Left forelimb (tissue), 1 donor: ENCODE data around the gene MARVELD2.
"Not testable (repeated sequence)": the region's sequence is repeated elsewhere in the genome, so short reads cannot be mapped to it uniquely, and the experiment has no call there.

ENCODE experiments used
- DNase-seq: peaks from one replicate; pipeline ENCODE4 v3.0.0-alpha.2; 2018; ENCODE audit warnings: low spot score

Gene MARVELD2

GRCh38 chr5:69449511-69449910, 34.6 kb downstream of the MARVELD2 start:
- no peak for DNase-seq

- DNase-seq: no peak
Measured at GRCh38 chr5:69450116-69450515, 35.2 kb downstream of the MARVELD2 start.

GRCh38 chr5:69450527-69450926, 35.6 kb downstream of the MARVELD2 start:
- not testable (repeated sequence) for DNase-seq

DNA sequence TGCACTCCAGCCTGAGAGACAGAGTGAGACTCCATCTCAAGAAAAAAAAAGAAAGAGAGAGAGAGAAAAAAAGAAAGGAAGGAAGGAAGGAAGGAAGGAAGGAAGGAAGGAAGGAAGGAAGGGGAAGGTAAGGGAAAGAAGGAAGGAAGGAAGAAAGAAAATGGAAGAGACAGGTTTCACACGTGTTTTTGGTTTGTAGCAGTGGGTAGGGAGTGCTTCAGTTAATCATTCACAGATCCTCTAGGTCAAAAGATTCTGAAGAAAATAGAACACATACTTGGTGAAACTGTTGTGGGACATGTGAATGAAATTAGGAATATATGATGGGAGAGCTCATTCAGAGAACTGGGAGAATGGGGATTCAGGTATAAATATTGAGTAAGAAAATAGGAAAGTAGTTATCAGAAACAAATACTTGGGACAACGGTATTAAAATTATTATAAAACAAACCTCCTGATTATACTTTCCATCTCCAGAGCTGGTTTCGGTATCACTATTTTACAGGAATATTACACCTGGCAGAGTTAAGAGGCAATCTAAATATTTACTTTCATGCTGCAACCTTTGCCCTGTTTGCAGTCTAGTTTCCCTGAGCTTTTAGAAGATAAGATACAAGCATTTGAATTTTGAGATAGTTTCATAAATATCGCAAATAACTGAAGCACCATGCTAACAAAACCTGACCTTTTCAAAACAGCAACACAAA, 37.2 kb downstream of the MARVELD2 start:
- DNase-seq: no peak

- not testable (repeated sequence) for DNase-seq
Measured at GRCh38 chr5:69453487-69453886, 38.6 kb downstream of the MARVELD2 start.

- no peak for DNase-seq
Measured at GRCh38 chr5:69454460-69455249, 39.7 kb downstream of the MARVELD2 start.

DNA sequence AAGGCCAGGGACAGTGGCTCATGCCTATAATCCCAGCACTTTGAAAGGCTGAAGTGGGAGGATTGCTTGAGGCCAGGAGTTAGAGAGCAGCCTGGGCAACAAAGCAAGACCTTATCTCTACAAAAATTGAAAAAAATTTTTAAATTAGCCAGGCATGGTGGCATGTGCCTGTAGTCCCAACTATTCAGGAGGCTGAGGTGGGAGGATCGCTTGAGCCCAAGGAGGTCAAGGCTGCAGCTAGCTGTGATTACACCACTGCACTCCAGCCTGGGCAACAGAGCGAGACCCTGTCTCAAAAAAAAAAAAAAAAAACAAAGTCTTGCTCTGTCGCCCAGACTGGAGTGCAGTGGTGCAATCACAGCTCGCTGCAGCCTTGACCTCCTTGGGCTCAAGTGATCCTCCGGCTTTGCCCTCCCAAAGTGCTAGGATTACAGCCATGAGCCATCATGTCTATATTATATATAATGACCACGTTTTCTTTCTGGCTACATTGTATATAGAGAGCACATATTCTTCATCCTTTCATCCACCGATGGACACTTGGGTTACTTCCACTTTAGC, 40.6 kb downstream of the MARVELD2 start:
- not testable (repeated sequence) for DNase-seq

- DNase-seq: no peak
Measured at GRCh38 chr5:69462170-69462569, 47.3 kb downstream of the MARVELD2 start.

GRCh38 chr5:69466375-69466774, 51.5 kb downstream of the MARVELD2 start:
- not testable (repeated sequence) for DNase-seq

DNA sequence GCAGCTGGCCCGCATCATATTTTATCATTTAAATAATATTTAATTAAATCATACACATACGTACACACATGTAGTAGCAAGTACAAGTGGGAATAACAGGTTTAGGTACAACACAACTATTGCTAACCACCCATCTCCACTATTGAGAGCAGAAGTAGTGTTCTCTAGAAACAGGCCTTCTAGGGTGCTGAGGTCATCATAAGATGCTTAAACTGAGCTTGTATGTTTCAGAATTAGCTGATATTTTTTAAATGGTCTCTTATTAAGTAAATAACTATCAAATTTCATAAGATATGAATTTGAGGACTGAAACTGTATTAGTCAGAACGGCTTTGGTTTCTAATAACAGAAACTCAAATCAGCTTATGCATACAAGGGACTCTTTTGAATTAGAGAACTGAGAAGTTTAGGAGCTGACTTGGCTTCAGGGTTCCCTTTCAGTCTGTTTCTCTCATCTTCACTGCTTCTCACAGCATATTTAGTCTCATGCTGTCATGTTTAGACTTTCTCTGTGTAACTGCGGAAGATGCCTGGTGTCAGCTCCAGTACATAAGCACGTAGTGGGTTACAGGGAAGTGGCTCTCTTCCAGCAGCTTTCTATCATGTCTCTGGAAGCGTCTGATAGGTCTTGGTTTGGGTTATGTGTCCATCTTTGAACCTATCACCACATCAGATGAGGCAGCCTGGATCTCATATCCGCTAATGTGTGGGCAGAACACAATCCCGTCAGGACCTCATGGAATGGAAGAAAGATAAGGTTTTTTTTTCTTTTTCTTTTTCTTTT, 52.7 kb downstream of the MARVELD2 start:
- no peak for DNase-seq

DNA sequence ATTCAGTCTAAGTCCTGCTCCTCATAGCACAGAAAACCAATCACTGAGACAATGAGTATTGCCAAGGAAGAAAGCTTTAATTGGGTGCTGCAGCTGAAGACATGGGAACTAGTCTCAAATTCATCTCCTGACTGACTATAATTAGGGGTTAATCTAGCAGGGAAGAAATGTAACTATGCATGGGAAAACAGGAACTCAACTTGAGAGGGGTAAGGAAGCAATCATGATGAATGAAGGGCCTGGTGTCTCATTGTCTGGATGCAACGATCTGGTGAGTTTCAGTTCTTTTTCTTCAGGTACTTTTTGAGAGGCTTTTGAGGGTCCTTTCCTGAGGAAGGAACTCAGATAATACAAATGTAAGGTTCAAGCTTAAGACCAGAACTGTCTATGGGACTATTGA, 53.7 kb downstream of the MARVELD2 start:
- DNase-seq: no peak

DNA sequence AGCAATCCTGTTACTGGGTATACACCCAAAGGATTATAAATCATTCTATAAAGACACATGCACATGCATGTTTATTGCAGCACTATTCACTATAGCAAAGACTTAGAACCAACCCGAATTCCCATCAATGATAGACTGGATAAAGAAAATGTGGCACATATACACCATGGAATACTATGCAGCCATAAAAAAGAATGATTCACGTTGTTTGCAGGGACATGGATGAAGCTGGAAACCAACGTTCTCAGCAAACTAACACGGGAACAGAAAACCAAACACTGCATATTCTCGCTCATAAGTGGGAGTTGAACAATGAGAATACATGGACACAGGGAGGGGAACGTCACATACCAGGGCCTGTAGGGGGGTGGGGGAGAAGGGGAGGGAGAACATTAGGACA, 56.6 kb downstream of the MARVELD2 start:
- DNase-seq: not testable (repeated sequence)

GRCh38 chr5:69472535-69473143, 57.7 kb downstream of the MARVELD2 start:
- not testable (repeated sequence) for DNase-seq

DNA sequence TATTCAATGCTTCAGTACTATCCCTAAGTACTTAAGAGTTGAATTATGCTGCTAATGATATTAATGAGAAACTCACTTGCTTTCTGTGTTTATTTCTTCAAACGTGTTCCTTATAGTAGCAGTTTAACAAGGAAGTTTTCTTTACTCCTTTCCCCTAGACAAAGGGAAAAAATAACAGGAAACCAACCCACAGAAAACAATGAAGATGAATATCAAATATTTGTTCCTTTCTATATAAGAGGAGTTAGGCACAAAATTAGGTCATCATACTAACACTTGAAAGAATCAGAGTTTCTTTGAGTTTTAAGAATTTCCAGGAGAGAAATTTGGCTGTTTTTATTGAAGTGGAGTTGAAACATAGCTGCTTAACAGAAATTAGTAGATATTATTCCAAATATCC, 62.3 kb downstream of the MARVELD2 start:
- no peak for DNase-seq

GRCh38 chr5:69478296-69478695, 63.4 kb downstream of the MARVELD2 start:
- not testable (repeated sequence) for DNase-seq

DNA sequence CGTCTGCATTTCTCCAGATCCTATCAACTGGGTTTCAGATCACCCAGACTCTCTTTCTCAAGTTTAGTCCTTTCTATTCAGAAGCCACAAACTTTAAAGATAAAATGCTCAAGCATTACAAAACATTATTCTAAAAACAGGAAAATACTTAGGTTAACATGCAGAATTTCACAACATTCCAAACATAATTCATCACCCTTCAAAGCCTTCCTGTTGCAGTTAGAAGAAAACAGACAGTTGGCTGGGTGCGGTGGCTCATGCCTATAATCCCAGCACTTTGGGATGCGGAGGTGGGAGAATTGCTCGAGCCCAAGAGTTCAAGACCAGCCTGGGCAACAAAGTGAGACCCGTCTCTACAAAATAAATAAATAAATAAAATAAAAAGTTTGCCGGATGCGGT, 70.0 kb downstream of the MARVELD2 start:
- DNase-seq: no peak

DNA sequence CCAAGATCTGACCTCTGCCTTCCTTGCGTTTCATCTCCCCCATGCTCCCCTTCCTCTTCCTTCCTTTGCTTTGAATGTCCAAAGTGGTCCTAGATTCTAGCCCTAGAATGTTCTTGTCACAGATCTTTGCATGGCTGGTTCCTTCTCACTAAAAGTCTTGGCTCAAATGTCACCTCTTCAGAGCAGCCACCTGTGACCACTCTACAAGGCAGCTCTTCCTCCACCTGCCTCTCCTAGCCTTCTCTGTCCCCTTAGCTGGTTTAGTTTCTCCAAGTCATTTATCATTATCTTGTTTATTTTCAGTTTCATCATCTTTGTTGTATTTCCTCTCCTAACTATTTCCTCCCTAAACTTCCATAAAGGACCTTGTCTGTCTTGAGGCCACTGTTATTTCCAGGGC, 70.6 kb downstream of the MARVELD2 start:
- DNase-seq: no peak

- no peak for DNase-seq
Measured at GRCh38 chr5:69489246-69489645, 74.3 kb downstream of the MARVELD2 start.

- DNase-seq: no peak
Measured at GRCh38 chr5:69491027-69491426, 76.1 kb downstream of the MARVELD2 start.

GRCh38 chr5:69491838-69492390, 77.0 kb downstream of the MARVELD2 start:
- DNase-seq: no peak

- DNase-seq: no peak
Measured at GRCh38 chr5:69492391-69492922, 77.5 kb downstream of the MARVELD2 start, which contains the start of gene OCLN. TSS of gene OCLN (plus strand) at chr5:69492790. CDS start at chr5:69504245, 11,455 bp downstream.
